ENCODE measurements around the gene WDR90. TPM values are rescaled to one million over a fixed set of nuclear protein-coding genes. Genes with fewer than 3 reads are reported as not detected.
A peak's percentile ranks its signal among the peaks of the same experiment; 100 is the strongest.

Gene WDR90
- total and polyA plus RNA-seq, 10 of the 15 experiments (the other 5 are each of a cell fraction or from before 2014, with no cell fraction given) = 2.0 to 65.0 (median 16.7) TPM

DNA sequence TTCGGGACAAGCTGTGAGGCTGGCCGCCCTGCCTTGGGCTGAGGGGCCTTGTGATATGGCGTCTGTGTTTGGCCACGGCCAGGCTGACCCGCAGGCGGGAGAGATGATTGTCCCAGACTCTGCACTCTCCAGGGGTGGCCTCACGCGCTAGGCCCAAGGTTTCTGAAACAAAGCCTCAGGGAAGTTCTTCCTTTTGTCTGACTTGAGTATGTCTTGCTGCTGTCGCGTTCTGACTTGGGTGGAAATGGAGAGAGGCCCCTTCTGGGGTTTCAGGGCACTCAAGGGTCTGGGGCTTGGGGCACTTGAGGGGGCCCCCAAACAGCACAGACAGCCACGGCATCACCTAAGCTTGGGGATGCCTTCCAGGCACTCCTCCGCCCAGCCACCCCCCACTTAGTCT lies 61.9 kb downstream of the WDR90 start (continued):
- no peak for TF ChIP-seq BCL11A (IDR thresholded peaks at IDR 0.05; ENCODE audit: low read depth, low read length)
- no peak for TF ChIP-seq TCF7 (IDR thresholded peaks at IDR 0.05; ENCODE audit: borderline replicate concordance)
- TF ChIP-seq ETV6 (conservative IDR thresholded peaks at IDR 0.05 in 1 of 2, IDR thresholded peaks at IDR 0.05 in 1 of 2; ENCODE audit: borderline replicate concordance in 1 of 2, low read depth in 1 of 2) = no peak
- no peak for TF ChIP-seq ZSCAN29 (IDR thresholded peaks at IDR 0.05)
- no peak for TF ChIP-seq MYB (IDR thresholded peaks at IDR 0.05; ENCODE audit: borderline replicate concordance, low read depth, low read length)
- TF ChIP-seq CREB1 (IDR thresholded peaks at IDR 0.05; ENCODE audit: low read depth) = no peak
- no peak for TF ChIP-seq ZNF622 (IDR thresholded peaks at IDR 0.05)

GRCh38 chr16:711548-712320 lies 62.6 kb downstream of the WDR90 start:
- ChIA-PET RAD21 (ENCODE audit: unreplicated experiment) (interaction anchor here (0.6 to 1.5 kb wide), 7 partner anchors 13 to 1158 kb away, joined by 3 to 10 read pairs (median 3); partner anchors contain the start of genes CHTF18 and RPUSD1), SMC1A (ENCODE audit: uncharacterized antibody, unreplicated experiment) (interaction anchor here (0.7 to 2.1 kb wide), 7 partner anchors 9 to 392 kb away, joined by 3 to 12 read pairs (median 3); partner anchors contain the start of genes ANTKMT, CCDC78, CHTF18 and RPUSD1), POLR2A (no interaction called here), CTCF (interaction anchor here (0.5 to 2.2 kb wide), 19 partner anchors 8 to 392 kb away, joined by 3 to 32 read pairs (median 4); partner anchors contain the start of genes CCDC78, CHTF18, CIAO3 and HAGHL)
- Histone ChIP-seq H3K4me1 (ENCODE audit: control insufficient read depth, insufficient read depth, low read length) (no peaks in the 10 kb centered on the region), H3K9me3 (replicated peaks; ENCODE audit: control insufficient read depth, insufficient read depth, low read length) (no peaks in the 10 kb centered on the region), H3K9ac (ENCODE audit: control insufficient read depth, insufficient read depth, low read length) (no peak overlapping the region), H3K79me2 (ENCODE audit: control insufficient read depth, insufficient read depth, low read length) (no peaks in the 10 kb centered on the region), H3K4me3 (no peak overlapping the region), H3K27me3 (replicated peaks in 1 of 2; ENCODE audit: control insufficient read depth in 2 of 2, insufficient read depth in 2 of 2, low read length in 1 of 2) (no peaks in the 10 kb centered on the region; a peak in 2 of 4 replicates), H3K4me2 (ENCODE audit: control insufficient read depth, insufficient read depth) (no peak overlapping the region), H3K27ac (ENCODE audit: control insufficient read depth, insufficient read depth) (no peak overlapping the region), H3K36me3 (ENCODE audit: control insufficient read depth in 2 of 2, insufficient read depth in 2 of 2, low read length in 1 of 2) (no peaks in the 10 kb centered on the region), H2AFZ (ENCODE audit: control insufficient read depth, low read depth, low read length) (no peak overlapping the region), H4K20me1 (ENCODE audit: control insufficient read depth, insufficient read depth) (0 out of 2 replicates have a peak, but pooled peaks cover 2% of the 10 kb centered on the region)
- ATAC-seq (peak; percentile 88), DNase-seq (ENCODE audit: low read depth, low spot score) (no peak), FAIRE-seq (peak; percentile 95)
- 8% methylated on average over 25 of the region's 25 CpGs for WGBS (ENCODE audit: insufficient coverage, insufficient replicate concordance, low lambda C conversion rate, missing lambda C conversion rate)
- intact Hi-C loops (cut with micrococcal nuclease; ENCODE audit: unreplicated experiment) (loop anchor here (1.0 to 2.0 kb wide), 2 partner anchors 74 to 391 kb away; no protein-coding TSS in a partner anchor), in situ Hi-C loops (cut with MboI) (loop anchor here (5.0 kb wide), 1 partner anchor 76 kb away; the partner anchor contains the start of genes CHTF18 and RPUSD1)
- no TSS peak for BruUV-seq (replicated peaks)
- TF ChIP-seq KAT2A (conservative IDR thresholded peaks at IDR 0.05; ENCODE audit: control insufficient read depth, low read depth, low read length) (no peak), FOXK2 (IDR thresholded peaks at IDR 0.05) (no peak), SIX5 (IDR thresholded peaks at IDR 0.05; ENCODE audit: low read depth, low read length, severe bottlenecking) (no peak), EP300 (IDR thresholded peaks at IDR 0.05; ENCODE audit: borderline replicate concordance in 1 of 2, control insufficient read depth in 1 of 2, low read depth in 2 of 2, low read length in 2 of 2) (no peak), BACH1 (IDR thresholded peaks at IDR 0.05; ENCODE audit: borderline replicate concordance) (peak; percentile 32; the same call in 1 of the 2 replicates), SREBF2 (IDR thresholded peaks at IDR 0.05; ENCODE audit: low read length) (no peak), ZNF24 (IDR thresholded peaks at IDR 0.05) (no peak), POLR2AphosphoS2 (IDR thresholded peaks at IDR 0.05; ENCODE audit: low read depth, low read length) (no peak), SP1 (IDR thresholded peaks at IDR 0.05; ENCODE audit: low read depth, low read length) (peak; percentile 10), PML (IDR thresholded peaks at IDR 0.05; ENCODE audit: low read length) (no peak), RELB (IDR thresholded peaks at IDR 0.05; ENCODE audit: low read depth) (no peak)
- TF ChIP-seq, protein P1, sequence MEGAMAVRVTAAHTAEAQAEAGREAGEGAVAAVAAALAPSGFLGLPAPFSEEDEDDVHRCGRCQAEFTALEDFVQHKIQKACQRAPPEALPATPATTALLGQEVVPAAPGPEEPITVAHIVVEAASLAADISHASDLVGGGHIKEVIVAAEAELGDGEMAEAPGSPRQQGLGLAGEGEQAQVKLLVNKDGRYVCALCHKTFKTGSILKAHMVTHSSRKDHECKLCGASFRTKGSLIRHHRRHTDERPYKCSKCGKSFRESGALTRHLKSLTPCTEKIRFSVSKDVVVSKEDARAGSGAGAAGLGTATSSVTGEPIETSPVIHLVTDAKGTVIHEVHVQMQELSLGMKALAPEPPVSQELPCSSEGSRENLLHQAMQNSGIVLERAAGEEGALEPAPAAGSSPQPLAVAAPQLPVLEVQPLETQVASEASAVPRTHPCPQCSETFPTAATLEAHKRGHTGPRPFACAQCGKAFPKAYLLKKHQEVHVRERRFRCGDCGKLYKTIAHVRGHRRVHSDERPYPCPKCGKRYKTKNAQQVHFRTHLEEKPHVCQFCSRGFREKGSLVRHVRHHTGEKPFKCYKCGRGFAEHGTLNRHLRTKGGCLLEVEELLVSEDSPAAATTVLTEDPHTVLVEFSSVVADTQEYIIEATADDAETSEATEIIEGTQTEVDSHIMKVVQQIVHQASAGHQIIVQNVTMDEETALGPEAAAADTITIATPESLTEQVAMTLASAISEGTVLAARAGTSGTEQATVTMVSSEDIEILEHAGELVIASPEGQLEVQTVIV (IDR thresholded peaks at IDR 0.05; ENCODE audit: borderline replicate concordance, partially characterized antibody) = no peak
